ENCODE data around the gene DOCK6. TPM values are rescaled to one million over a fixed set of nuclear protein-coding genes. Genes with fewer than 3 reads are reported as not detected.

Gene DOCK6
- total RNA-seq, 1 donor: 13.6 TPM

- no peak overlapping the region for H3K4me3 ChIP-seq (ENCODE audit: low read depth, low read length)
- no peak for DNase-seq (ENCODE audit: low read depth)
- TF ChIP-seq CTCF (IDR thresholded peaks at IDR 0.05; ENCODE audit: insufficient read depth, low read length): no peak
Measured at GRCh38 chr19:11274533-11275086, 12.3 kb upstream of the DOCK6 start.

DNA sequence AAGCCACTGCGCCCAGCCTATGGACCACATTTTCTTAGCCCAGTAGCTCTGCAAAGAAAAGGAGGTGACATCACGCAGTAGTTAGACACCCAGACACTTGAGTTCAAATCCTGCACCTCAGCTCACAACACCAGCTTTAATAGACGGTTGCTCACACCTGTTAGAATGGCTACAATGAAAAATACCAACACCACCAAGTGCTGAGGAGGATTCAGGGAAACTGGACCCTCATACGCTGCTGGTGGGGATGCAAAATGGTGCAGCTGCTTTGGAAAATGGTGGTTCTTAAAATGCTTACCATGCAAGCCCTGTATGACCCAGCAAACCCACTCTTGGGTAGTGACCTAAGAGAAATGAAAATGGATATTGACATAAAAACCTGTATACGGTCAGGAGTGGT lies 11.7 kb upstream of the DOCK6 start:
- no peak for DNase-seq (ENCODE audit: low read depth)
- no peak for TF ChIP-seq CTCF (IDR thresholded peaks at IDR 0.05; ENCODE audit: insufficient read depth, low read length)

DNA sequence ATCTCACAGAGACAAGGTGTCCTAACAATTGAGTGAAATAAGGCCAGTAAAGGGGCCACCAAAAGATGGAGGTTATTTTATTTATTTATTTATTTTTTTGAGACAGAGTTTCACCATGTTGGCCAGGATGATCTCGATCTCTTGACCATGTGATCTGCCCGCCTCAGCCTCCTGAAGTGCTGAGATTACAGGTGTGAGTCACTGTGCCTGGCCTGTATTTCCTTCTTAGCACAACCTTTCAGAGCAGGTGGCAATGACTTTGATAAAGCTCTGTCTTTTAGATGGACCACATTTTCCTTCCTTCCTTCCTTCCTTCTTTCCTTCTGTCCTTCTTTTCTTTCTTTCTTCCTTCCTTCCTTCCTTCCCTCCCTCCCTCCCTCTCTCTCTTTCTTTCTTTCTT lies 11.0 kb upstream of the DOCK6 start:
- TF ChIP-seq CTCF (IDR thresholded peaks at IDR 0.05; ENCODE audit: insufficient read depth, low read length): no peak
- H3K4me3 ChIP-seq (ENCODE audit: low read depth, low read length): no peak overlapping the region
- no peak for DNase-seq (ENCODE audit: low read depth)

More for the DNA sequence above, 11.7 kb upstream of the DOCK6 start:
- H3K4me3 ChIP-seq (ENCODE audit: low read depth, low read length): no peak overlapping the region

- TF ChIP-seq CTCF (IDR thresholded peaks at IDR 0.05; ENCODE audit: insufficient read depth, low read length): no peak
- H3K4me3 ChIP-seq (ENCODE audit: low read depth, low read length): no peak overlapping the region
- DNase-seq (ENCODE audit: low read depth): peak; percentile 41
Measured at GRCh38 chr19:11269408-11269807, 7.1 kb upstream of the DOCK6 start.

GRCh38 chr19:11268783-11269267 lies 6.5 kb upstream of the DOCK6 start:
- peak; percentile 84 for DNase-seq (ENCODE audit: low read depth)
- no peak for TF ChIP-seq CTCF (IDR thresholded peaks at IDR 0.05; ENCODE audit: insufficient read depth, low read length)
- H3K4me3 ChIP-seq (ENCODE audit: low read depth, low read length): no peak overlapping the region

GRCh38 chr19:11267316-11268085 lies 5.2 kb upstream of the DOCK6 start:
- no peak for DNase-seq (ENCODE audit: low read depth)
- no peak for TF ChIP-seq CTCF (IDR thresholded peaks at IDR 0.05; ENCODE audit: insufficient read depth, low read length)
- no peak overlapping the region for H3K4me3 ChIP-seq (ENCODE audit: low read depth, low read length)
